IMR-90 (cell line): ENCODE results near the gene C1QTNF8. TPM values are rescaled to one million over a fixed set of nuclear protein-coding genes. Genes with fewer than 3 reads are reported as not detected.

Source experiments
- ATAC-seq: fragments of 200-7000 bp; cut with Tn5 transposase; 2 replicates; pipeline ENCODE4 v1.9.1; 2020; ENCODE audit warnings: low read depth, mild to moderate bottlenecking, moderate library complexity
- BruUV-seq: library from RNA; stranded (reverse); fragments of 400-500 nt; replicated peaks from 2 replicates; lab custom pipeline; 2021; lab: Mats Ljungman, UMichigan
- CTCF ChIA-PET: fragments of 300-600 bp; formaldehyde crosslinking; extraction: SDS; loops from one replicate; lab custom pipeline; 2021; ENCODE audit warnings: antibody characterized with exemption; lab: Yijun Ruan, JAX
- POLR2A ChIA-PET: fragments of 300-600 bp; sonication (Branson Sonifier 250); formaldehyde crosslinking; loops from one replicate; lab custom pipeline; 2022; ENCODE audit warnings: antibody characterized with exemption; ENCODE audit not compliant: unreplicated experiment; lab: Charles Lee
- DNase-seq: peaks from one replicate; pipeline ENCODE4 v3.0.0; 2013
- H2AFZ ChIP-seq: replicated peaks from 2 replicates; pipeline ENCODE3; 2013; ENCODE audit warnings: low read length, mild to moderate bottlenecking; ENCODE audit not compliant: poor library complexity
- H2AK5ac ChIP-seq: 2 replicates; pipeline ENCODE4 v1.6.1; 2013; ENCODE audit warnings: low read depth, low read length, inconsistent platforms
- H2AK9ac ChIP-seq: replicated peaks from 2 replicates; pipeline ENCODE3; 2013; ENCODE audit warnings: mild to moderate bottlenecking, low read depth, low read length, moderate library complexity; ENCODE audit not compliant: poor library complexity
- H2BK120ac ChIP-seq: 2 replicates; pipeline ENCODE4 v1.6.1; 2013; ENCODE audit warnings: low read depth, low read length, inconsistent platforms
- H2BK15ac ChIP-seq: 3 replicates; pipeline ENCODE4 v1.6.1; 2013; ENCODE audit warnings: low read depth, low read length, inconsistent platforms
- H2BK20ac ChIP-seq: 2 replicates; pipeline ENCODE4 v1.6.1; 2013; ENCODE audit warnings: low read depth, mild to moderate bottlenecking, inconsistent platforms, low read length, moderate library complexity
- H2BK5ac ChIP-seq: 2 replicates; pipeline ENCODE4 v1.6.1; 2013; ENCODE audit warnings: mild to moderate bottlenecking, low read depth, low read length, inconsistent platforms; ENCODE audit not compliant: poor library complexity, severe bottlenecking
- H3K14ac ChIP-seq: replicated peaks from 2 replicates; pipeline ENCODE4 v1.6.1; 2013; ENCODE audit warnings: low read depth, low read length, inconsistent platforms
- H3K18ac ChIP-seq: 2 replicates; pipeline ENCODE4 v1.6.1; 2013; ENCODE audit warnings: low read depth, low read length, control low read depth
- H3K23ac ChIP-seq: 2 replicates; pipeline ENCODE4 v1.6.1; 2013; ENCODE audit warnings: low read depth, low read length, inconsistent platforms
- H3K27ac ChIP-seq: 2 replicates; pipeline ENCODE4 v1.5.1; 2013; ENCODE audit warnings: mild to moderate bottlenecking, control low read depth, low read length; ENCODE audit not compliant: insufficient read depth
- H3K27me3 ChIP-seq: 2 replicates; pipeline ENCODE4 v1.6.1; 2013; ENCODE audit warnings: low read length; ENCODE audit not compliant: control insufficient read depth, insufficient read depth
- H3K36me3 ChIP-seq: 2 replicates; pipeline ENCODE4 v1.6.1; 2013; ENCODE audit warnings: low read length, mixed read lengths; ENCODE audit not compliant: control insufficient read depth, insufficient read depth
- H3K4ac ChIP-seq: 2 replicates; pipeline ENCODE4 v1.6.1; 2013; ENCODE audit warnings: low read depth, low read length, inconsistent platforms
- H3K4me1 ChIP-seq: 2 replicates; pipeline ENCODE4 v1.6.1; 2013; ENCODE audit warnings: low read length, mixed read lengths; ENCODE audit not compliant: control insufficient read depth, insufficient read depth
- H3K4me2 ChIP-seq: 2 replicates; pipeline ENCODE4 v1.6.1; 2013; ENCODE audit warnings: low read depth, mild to moderate bottlenecking, control low read depth, low read length, moderate library complexity
- H3K4me3 ChIP-seq: 2 replicates; pipeline ENCODE4 v1.5.1; 2013; ENCODE audit warnings: low read depth, mild to moderate bottlenecking, control low read depth, low read length, moderate library complexity; ENCODE audit not compliant: insufficient read depth
- H3K56ac ChIP-seq: 2 replicates; pipeline ENCODE4 v1.6.1; 2013; ENCODE audit warnings: low read length, inconsistent platforms; ENCODE audit not compliant: insufficient read depth; ENCODE audit errors: extremely low read depth
- H3K79me1 ChIP-seq, 2 experiments: 2 replicates each; pipeline ENCODE4 v1.6.1; 2013; ENCODE audit warnings: low read length in 2 of 2, inconsistent platforms in 1 of 2, low read depth in 1 of 2
- H3K9ac ChIP-seq: 2 replicates; pipeline ENCODE4 v1.6.1; 2013; ENCODE audit warnings: low read depth, low read length, control low read depth
- H3K9me1 ChIP-seq: 2 replicates; pipeline ENCODE4 v1.6.1; 2013; ENCODE audit warnings: low read length, inconsistent platforms; ENCODE audit not compliant: insufficient read depth
- H3K9me3 ChIP-seq: 2 replicates; pipeline ENCODE4 v1.6.1; 2013; ENCODE audit warnings: low read length; ENCODE audit not compliant: control insufficient read depth, insufficient read depth
- H4K20me1 ChIP-seq: 2 replicates; pipeline ENCODE4 v1.6.1; 2013; ENCODE audit warnings: low read length, inconsistent platforms; ENCODE audit not compliant: insufficient read depth
- H4K5ac ChIP-seq: 2 replicates; pipeline ENCODE4 v1.6.1; 2013; ENCODE audit warnings: mild to moderate bottlenecking, low read depth, low read length, control low read depth
- H4K8ac ChIP-seq, 2 experiments: 2 replicates each; pipeline ENCODE4 v1.6.1; 2013; ENCODE audit warnings: low read depth in 2 of 2, low read length in 2 of 2, control low read depth in 1 of 2, inconsistent platforms in 1 of 2
- H4K91ac ChIP-seq: 2 replicates; pipeline ENCODE4 v1.6.1; 2013; ENCODE audit warnings: low read depth, low read length, inconsistent platforms; ENCODE audit not compliant: insufficient read depth
- CEBPB ChIP-seq: IDR thresholded peaks from 2 replicates; pipeline ENCODE4 v1.6.1; 2012; ENCODE audit warnings: low read depth, low read length, improper control_type of control experiment
- CHD1 ChIP-seq: IDR thresholded peaks from 2 replicates; pipeline ENCODE4 v1.6.1; 2012; ENCODE audit warnings: low read depth, low read length, improper control_type of control experiment
- ELK1 ChIP-seq: fragments of 150-350 bp; IDR thresholded peaks from 2 replicates; pipeline ENCODE4 v1.6.1; 2016; ENCODE audit warnings: low read depth, mild to moderate bottlenecking, low read length, moderate library complexity, borderline replicate concordance
- MAZ ChIP-seq: IDR thresholded peaks from 2 replicates; pipeline ENCODE4 v1.6.1; 2012; ENCODE audit warnings: low read depth, mild to moderate bottlenecking, low read length, improper control_type of control experiment, moderate library complexity, borderline replicate concordance
- MXI1 ChIP-seq: IDR thresholded peaks from 2 replicates; pipeline ENCODE4 v1.6.1; 2012; ENCODE audit warnings: low read depth, mild to moderate bottlenecking, low read length, moderate library complexity, borderline replicate concordance
- NFE2L2 ChIP-seq: fragments of 150-350 bp; IDR thresholded peaks from 2 replicates; pipeline ENCODE4 v1.6.1; 2016; ENCODE audit warnings: low read depth, mild to moderate bottlenecking, low read length
- RAD21 ChIP-seq: IDR thresholded peaks from 2 replicates; pipeline ENCODE4 v1.6.1; 2012; ENCODE audit warnings: low read length, improper control_type of control experiment
- RCOR1 ChIP-seq: IDR thresholded peaks from 2 replicates; pipeline ENCODE4 v1.6.1; 2012; ENCODE audit warnings: mild to moderate bottlenecking, low read length, improper control_type of control experiment; ENCODE audit not compliant: insufficient replicate concordance
- RFX5 ChIP-seq: IDR thresholded peaks from 2 replicates; pipeline ENCODE4 v1.8.0; 2012; ENCODE audit warnings: low read depth, mild to moderate bottlenecking, low read length, moderate library complexity
- SMC3 ChIP-seq: fragments of 150-350 bp; IDR thresholded peaks from 2 replicates; pipeline ENCODE4 v1.6.1; 2016; ENCODE audit warnings: low read depth, mild to moderate bottlenecking, antibody characterized with exemption, low read length, moderate library complexity
- USF2 ChIP-seq: fragments of 150-350 bp; IDR thresholded peaks from 2 replicates; pipeline ENCODE4 v1.6.1; 2017; ENCODE audit warnings: mild to moderate bottlenecking, antibody characterized with exemption, low read length, low read depth
- WGBS, 2 experiments: methylation state at CpG; one replicate each; pipeline versions ENCODE4 v1.1.5 to v1.1.7; 2013; ENCODE audit warnings: missing lambda C conversion rate in 2 of 2; ENCODE audit not compliant: insufficient read length in 1 of 2; ENCODE audit errors: extremely low coverage in 2 of 2; 5-methylcytosine and 5-hydroxymethylcytosine counted together
- dilution Hi-C: fragments of 300-500 bp; cut with HindIII; formaldehyde crosslinking; loops from one replicate; pipeline ENCODE4 v1.14.3; 2018; ENCODE audit warnings: low sequenced_read_pairs; ENCODE audit not compliant: unreplicated experiment
- in situ Hi-C: fragments of 300-500 bp; cut with MboI; formaldehyde crosslinking; loops from 3 replicates; pipeline ENCODE4 v1.14.3; 2019; ENCODE audit warnings: low sequenced_read_pairs, inconsistent platforms, mixed read lengths
- intact Hi-C: fragments of 100-400 bp; cut with micrococcal nuclease; formaldehyde crosslinking; loops from 2 replicates; pipeline ENCODE4 v1.10.0; 2022
- polyA plus RNA-seq, 3 experiments: library from polyadenylated mRNA; depleted of rRNA; stranded (reverse); fragments of >200 nt; gene quantifications; 2 replicates each; pipeline ENCODE4 v1.2.3, GENCODE V29; 2012; ENCODE audit warnings: low replicate concordance in 1 of 3
- total RNA-seq: library from RNA; depleted of rRNA; stranded (reverse); fragments of >200 nt; gene quantifications from 2 replicates; pipeline ENCODE4 v1.2.3, GENCODE V29; 2012

The C1QTNF8 gene
- total and polyA plus RNA-seq, 2 of the 4 experiments (the other 2 are of a cell fraction): not detected

GRCh38 chr16:1051446-1051845 is 44.6 kb downstream of the C1QTNF8 start:
- H2AK5ac ChIP-seq: no peak overlapping the region
- H3K9me3 ChIP-seq: no peaks in the 10 kb centered on the region
- H4K8ac ChIP-seq: no peak overlapping the region
- DNase-seq (no peak), ATAC-seq (no peak)
- H2BK5ac ChIP-seq: no peak overlapping the region
- 91% methylated on average over 3 of the region's 17 CpGs; no CpG with 5 or more reads in 1 of the 2 experiments for WGBS, 2 experiments
- ChIA-PET POLR2A (no interaction called here), CTCF (no interaction called here)
- dilution Hi-C loops (no loop called here), intact Hi-C loops (no loop called here), in situ Hi-C loops (loop anchor here (5.0 to 25.0 kb wide), 2 partner anchors 239 to 339 kb away; partner anchors contain the start of genes ANTKMT, FBXL16 and METRN)
- H3K4ac ChIP-seq: no peak overlapping the region
- H2BK20ac ChIP-seq: no peak overlapping the region
- no peak overlapping the region for H3K27ac ChIP-seq
- H2BK15ac ChIP-seq: no peak overlapping the region
- peaks cover 16% of the 10 kb centered on the region; the same call in 1 of the 2 replicates for H3K27me3 ChIP-seq
- H4K20me1 ChIP-seq: no peaks in the 10 kb centered on the region
- H2BK120ac ChIP-seq: no peak overlapping the region
- TF ChIP-seq RCOR1: no peak
- no peak for TF ChIP-seq CHD1
- no peak for TF ChIP-seq MAZ
- TF ChIP-seq ELK1: no peak
- no peak for TF ChIP-seq NFE2L2
- no peak for TF ChIP-seq RFX5
- TF ChIP-seq MXI1: no peak
- no peak for TF ChIP-seq RAD21
- no peak for TF ChIP-seq CEBPB
- no peak for TF ChIP-seq SMC3
- TF ChIP-seq USF2: no peak
- no peaks in the 10 kb centered on the region for H3K9me1 ChIP-seq
- H4K91ac ChIP-seq: no peak overlapping the region
- H3K23ac ChIP-seq: no peak overlapping the region
- no peaks in the 10 kb centered on the region for H3K36me3 ChIP-seq
- no peak overlapping the region for H4K5ac ChIP-seq
- no peak overlapping the region for H3K56ac ChIP-seq
- no peaks in the 10 kb centered on the region for H3K4me1 ChIP-seq
- no peak overlapping the region for H2AK9ac ChIP-seq
- H3K9ac ChIP-seq: no peak overlapping the region
- H3K79me1 ChIP-seq: no peaks in the 10 kb centered on the region
- H3K4me3 ChIP-seq: no peak overlapping the region
- BruUV-seq: no TSS peak
- no peak overlapping the region for H3K18ac ChIP-seq
- H3K14ac ChIP-seq: no peak overlapping the region
- no peak overlapping the region for H2AFZ ChIP-seq
- no peak overlapping the region for H3K4me2 ChIP-seq
